HL-60 (cell line): ENCODE data around the gene TYW1.
"Not testable (repeated sequence)": the region's sequence is repeated elsewhere in the genome, so short reads cannot be mapped to it uniquely, and the experiment has no call there.

Source experiments
- POLR2AphosphoS5 ChIP-seq: IDR thresholded peaks from 2 replicates; pipeline ENCODE4 v1.6.1; 2012; ENCODE audit warnings: low read depth
- SPI1 ChIP-seq: IDR thresholded peaks from 2 replicates; pipeline ENCODE4 v1.6.1; 2012; ENCODE audit warnings: low read depth, mild to moderate bottlenecking, borderline replicate concordance
- TF ChIP-seq, protein P1 (sequence below): IDR thresholded peaks from one replicate; pipeline ENCODE4 v1.5.1; 2011; ENCODE audit warnings: low read length, control low read depth, inconsistent platforms; ENCODE audit not compliant: insufficient read depth
- TF ChIP-seq, protein P2 (sequence below): IDR thresholded peaks from 2 replicates; pipeline ENCODE4 v1.6.1; 2012; ENCODE audit warnings: low read depth; ENCODE audit not compliant: insufficient replicate concordance

DNA sequence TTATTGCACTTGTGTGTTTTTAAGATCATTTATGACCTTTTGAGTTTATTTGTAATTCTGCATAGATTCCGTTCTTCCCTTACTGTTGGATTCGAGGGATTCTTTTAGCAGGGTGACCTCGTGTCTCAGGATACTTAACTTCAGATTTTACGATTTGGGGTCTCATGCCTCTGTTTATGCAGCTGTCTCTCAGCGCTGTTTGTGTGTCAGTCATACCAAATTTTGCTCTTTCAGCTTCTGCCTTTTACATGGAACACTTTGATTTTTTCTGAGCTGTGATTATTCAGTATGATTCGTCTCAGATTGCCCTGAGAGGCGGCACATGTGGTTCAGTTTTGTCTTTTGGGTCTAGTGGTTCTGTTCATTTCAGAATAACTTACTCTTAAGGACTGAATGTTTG is 236.9 kb downstream of the TYW1 start:
- TF ChIP-seq, protein P1, sequence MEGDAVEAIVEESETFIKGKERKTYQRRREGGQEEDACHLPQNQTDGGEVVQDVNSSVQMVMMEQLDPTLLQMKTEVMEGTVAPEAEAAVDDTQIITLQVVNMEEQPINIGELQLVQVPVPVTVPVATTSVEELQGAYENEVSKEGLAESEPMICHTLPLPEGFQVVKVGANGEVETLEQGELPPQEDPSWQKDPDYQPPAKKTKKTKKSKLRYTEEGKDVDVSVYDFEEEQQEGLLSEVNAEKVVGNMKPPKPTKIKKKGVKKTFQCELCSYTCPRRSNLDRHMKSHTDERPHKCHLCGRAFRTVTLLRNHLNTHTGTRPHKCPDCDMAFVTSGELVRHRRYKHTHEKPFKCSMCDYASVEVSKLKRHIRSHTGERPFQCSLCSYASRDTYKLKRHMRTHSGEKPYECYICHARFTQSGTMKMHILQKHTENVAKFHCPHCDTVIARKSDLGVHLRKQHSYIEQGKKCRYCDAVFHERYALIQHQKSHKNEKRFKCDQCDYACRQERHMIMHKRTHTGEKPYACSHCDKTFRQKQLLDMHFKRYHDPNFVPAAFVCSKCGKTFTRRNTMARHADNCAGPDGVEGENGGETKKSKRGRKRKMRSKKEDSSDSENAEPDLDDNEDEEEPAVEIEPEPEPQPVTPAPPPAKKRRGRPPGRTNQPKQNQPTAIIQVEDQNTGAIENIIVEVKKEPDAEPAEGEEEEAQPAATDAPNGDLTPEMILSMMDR: not testable (repeated sequence)
- TF ChIP-seq, protein P2, sequence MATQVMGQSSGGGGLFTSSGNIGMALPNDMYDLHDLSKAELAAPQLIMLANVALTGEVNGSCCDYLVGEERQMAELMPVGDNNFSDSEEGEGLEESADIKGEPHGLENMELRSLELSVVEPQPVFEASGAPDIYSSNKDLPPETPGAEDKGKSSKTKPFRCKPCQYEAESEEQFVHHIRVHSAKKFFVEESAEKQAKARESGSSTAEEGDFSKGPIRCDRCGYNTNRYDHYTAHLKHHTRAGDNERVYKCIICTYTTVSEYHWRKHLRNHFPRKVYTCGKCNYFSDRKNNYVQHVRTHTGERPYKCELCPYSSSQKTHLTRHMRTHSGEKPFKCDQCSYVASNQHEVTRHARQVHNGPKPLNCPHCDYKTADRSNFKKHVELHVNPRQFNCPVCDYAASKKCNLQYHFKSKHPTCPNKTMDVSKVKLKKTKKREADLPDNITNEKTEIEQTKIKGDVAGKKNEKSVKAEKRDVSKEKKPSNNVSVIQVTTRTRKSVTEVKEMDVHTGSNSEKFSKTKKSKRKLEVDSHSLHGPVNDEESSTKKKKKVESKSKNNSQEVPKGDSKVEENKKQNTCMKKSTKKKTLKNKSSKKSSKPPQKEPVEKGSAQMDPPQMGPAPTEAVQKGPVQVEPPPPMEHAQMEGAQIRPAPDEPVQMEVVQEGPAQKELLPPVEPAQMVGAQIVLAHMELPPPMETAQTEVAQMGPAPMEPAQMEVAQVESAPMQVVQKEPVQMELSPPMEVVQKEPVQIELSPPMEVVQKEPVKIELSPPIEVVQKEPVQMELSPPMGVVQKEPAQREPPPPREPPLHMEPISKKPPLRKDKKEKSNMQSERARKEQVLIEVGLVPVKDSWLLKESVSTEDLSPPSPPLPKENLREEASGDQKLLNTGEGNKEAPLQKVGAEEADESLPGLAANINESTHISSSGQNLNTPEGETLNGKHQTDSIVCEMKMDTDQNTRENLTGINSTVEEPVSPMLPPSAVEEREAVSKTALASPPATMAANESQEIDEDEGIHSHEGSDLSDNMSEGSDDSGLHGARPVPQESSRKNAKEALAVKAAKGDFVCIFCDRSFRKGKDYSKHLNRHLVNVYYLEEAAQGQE: not testable (repeated sequence)
- not testable (repeated sequence) for TF ChIP-seq POLR2AphosphoS5, SPI1
